GM21737 (cell line): Measurements from ENCODE around the gene WRNIP1.

Experiments used
- ATAC-seq: cut with Tn5 transposase; IDR thresholded peaks from one replicate; pipeline ENCODE4 v1.9.1; 2021; ENCODE audit warnings: mild to moderate bottlenecking, moderate library complexity; ENCODE audit not compliant: unreplicated experiment

WRNIP1 gene

GRCh38 chr6:2830183-2830582 is 65.0 kb downstream of the WRNIP1 start:
- ATAC-seq: no peak

DNA sequence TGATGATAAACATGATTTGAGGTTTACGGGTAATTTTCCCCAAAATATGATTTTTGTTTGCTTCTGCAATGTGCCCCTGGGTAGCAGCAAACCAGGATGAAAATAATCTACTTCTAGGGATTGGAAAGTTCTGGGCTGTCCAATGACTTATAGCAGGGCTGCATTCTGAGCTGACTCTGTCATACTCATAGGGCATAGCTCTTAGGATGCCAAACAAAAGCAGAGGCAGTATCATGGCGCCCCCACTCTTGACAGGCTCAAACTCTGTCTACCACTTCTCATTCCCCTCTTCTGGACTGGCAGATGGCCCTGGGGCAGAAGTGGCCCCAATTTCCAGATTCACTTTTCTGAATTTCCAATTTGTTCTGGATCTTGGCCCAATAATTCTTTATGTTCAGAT is 66.2 kb downstream of the WRNIP1 start:
- ATAC-seq: no peak

- ATAC-seq: no peak
Measured at GRCh38 chr6:2834262-2834661, 69.1 kb downstream of the WRNIP1 start.
